Mesenchymal stem cell (in vitro differentiated cells and primary cell): ENCODE results near the gene TMPRSS6.
A peak's percentile ranks its signal among the peaks of the same experiment; 100 is the strongest.

Source experiments
- DNase-seq: peaks from one replicate; pipeline ENCODE4 v3.0.0-alpha.2; 2013
- H2AFZ ChIP-seq: one replicate; pipeline ENCODE4 v1.6.1; 2013; ENCODE audit warnings: low read depth, mild to moderate bottlenecking, control low read depth, inconsistent platforms, low read length, moderate library complexity
- H2AK5ac ChIP-seq: 2 replicates; pipeline ENCODE4 v1.6.1; 2013; ENCODE audit warnings: low read length, moderate library complexity, mild to moderate bottlenecking, inconsistent platforms; ENCODE audit not compliant: severe bottlenecking
- H2BK120ac ChIP-seq: one replicate; pipeline ENCODE4 v1.6.1; 2013; ENCODE audit warnings: low read depth, mild to moderate bottlenecking, inconsistent platforms, low read length, moderate library complexity
- H2BK12ac ChIP-seq, 2 experiments: one replicate each; pipeline ENCODE4 v1.6.1; 2013; ENCODE audit warnings: inconsistent platforms in 2 of 2, low read length in 2 of 2, mild to moderate bottlenecking in 2 of 2, moderate library complexity in 2 of 2, control low read depth in 1 of 2
- H2BK15ac ChIP-seq: one replicate; pipeline ENCODE4 v1.6.1; 2013; ENCODE audit warnings: mild to moderate bottlenecking, low read depth, inconsistent platforms; ENCODE audit not compliant: poor library complexity, severe bottlenecking
- H2BK5ac ChIP-seq: 2 replicates; pipeline ENCODE4 v1.6.1; 2013; ENCODE audit warnings: low read depth, mild to moderate bottlenecking, low read length, control low read depth, inconsistent platforms; ENCODE audit not compliant: poor library complexity, severe bottlenecking
- H3K14ac ChIP-seq, 2 experiments: one replicate each; pipeline ENCODE4 v1.6.1; 2013; ENCODE audit warnings: inconsistent platforms in 2 of 2, low read length in 2 of 2, control low read depth in 1 of 2, mild to moderate bottlenecking in 1 of 2, moderate library complexity in 1 of 2
- H3K18ac ChIP-seq, 2 experiments: one replicate each; pipeline ENCODE4 v1.6.1; 2013; ENCODE audit warnings: inconsistent platforms in 2 of 2, low read length in 2 of 2, control low read depth in 1 of 2, low read depth in 1 of 2, mild to moderate bottlenecking in 1 of 2
- H3K23ac ChIP-seq, 2 experiments: one replicate each; pipeline ENCODE4 v1.6.1; 2013; ENCODE audit warnings: inconsistent platforms in 2 of 2, low read length in 2 of 2, mild to moderate bottlenecking in 2 of 2, moderate library complexity in 2 of 2, control low read depth in 1 of 2
- H3K27ac ChIP-seq: 2 replicates; pipeline ENCODE4 v1.5.1; 2013; ENCODE audit warnings: mild to moderate bottlenecking, moderate library complexity, low read length, control low read depth, inconsistent platforms; ENCODE audit not compliant: poor library complexity, severe bottlenecking
- H3K27me3 ChIP-seq, 2 experiments: 2 replicates each; pipeline versions ENCODE4 v1.6.1 to v1.7.0; 2013; ENCODE audit warnings: low read length in 2 of 2, mild to moderate bottlenecking in 2 of 2, moderate library complexity in 2 of 2, control low read depth in 1 of 2, inconsistent platforms in 1 of 2; ENCODE audit not compliant: control insufficient read depth in 1 of 2, insufficient read depth in 1 of 2
- H3K36me3 ChIP-seq, 2 experiments: 2 replicates each; pipeline versions ENCODE4 v1.6.1 to v1.7.0; 2013; ENCODE audit warnings: low read length in 2 of 2, control low read depth in 1 of 2, inconsistent platforms in 1 of 2, low read depth in 1 of 2, mild to moderate bottlenecking in 1 of 2; ENCODE audit not compliant: insufficient read depth in 2 of 2, control insufficient read depth in 1 of 2
- H3K4ac ChIP-seq, 2 experiments: one replicate each; pipeline ENCODE4 v1.6.1; 2013; ENCODE audit warnings: inconsistent platforms in 2 of 2, low read length in 2 of 2, mild to moderate bottlenecking in 2 of 2, moderate library complexity in 2 of 2, control low read depth in 1 of 2, low read depth in 1 of 2
- H3K4me1 ChIP-seq: 2 replicates; pipeline ENCODE4 v1.6.1; 2013; ENCODE audit warnings: low read depth, low read length, control low read depth; ENCODE audit not compliant: control insufficient read depth, insufficient read depth
- H3K4me2 ChIP-seq: 2 replicates; pipeline ENCODE4 v1.6.1; 2013; ENCODE audit warnings: low read length, mild to moderate bottlenecking, inconsistent platforms; ENCODE audit not compliant: poor library complexity, severe bottlenecking
- H3K4me3 ChIP-seq, 2 experiments: 2 replicates each; pipeline versions ENCODE4 v1.5.1 to v1.7.0; 2013; ENCODE audit warnings: low read length in 2 of 2, mild to moderate bottlenecking in 2 of 2, control low read depth in 1 of 2, low read depth in 1 of 2; ENCODE audit not compliant: insufficient read depth in 1 of 2
- H3K79me1 ChIP-seq: replicated peaks from 2 replicates; pipeline ENCODE4 v1.6.1; 2013; ENCODE audit warnings: mild to moderate bottlenecking, control low read depth, low read length, inconsistent platforms; ENCODE audit not compliant: poor library complexity, severe bottlenecking
- H3K9ac ChIP-seq: 2 replicates; pipeline ENCODE4 v1.7.0; 2013; ENCODE audit warnings: mild to moderate bottlenecking, low read length, moderate library complexity
- H3K9me3 ChIP-seq: 2 replicates; pipeline ENCODE4 v1.7.0; 2013; ENCODE audit warnings: mild to moderate bottlenecking, low read length; ENCODE audit not compliant: control insufficient read depth
- H4K8ac ChIP-seq: one replicate; pipeline ENCODE4 v1.6.1; 2013; ENCODE audit warnings: inconsistent platforms, mild to moderate bottlenecking, low read length, moderate library complexity
- H4K91ac ChIP-seq: one replicate; pipeline ENCODE4 v1.6.1; 2013; ENCODE audit warnings: mild to moderate bottlenecking, low read length, inconsistent platforms
- WGBS: methylation state at CpG from one replicate; pipeline ENCODE4 v1.1.7; 2013; ENCODE audit warnings: mixed read lengths; 5-methylcytosine and 5-hydroxymethylcytosine counted together

Gene TMPRSS6

DNA sequence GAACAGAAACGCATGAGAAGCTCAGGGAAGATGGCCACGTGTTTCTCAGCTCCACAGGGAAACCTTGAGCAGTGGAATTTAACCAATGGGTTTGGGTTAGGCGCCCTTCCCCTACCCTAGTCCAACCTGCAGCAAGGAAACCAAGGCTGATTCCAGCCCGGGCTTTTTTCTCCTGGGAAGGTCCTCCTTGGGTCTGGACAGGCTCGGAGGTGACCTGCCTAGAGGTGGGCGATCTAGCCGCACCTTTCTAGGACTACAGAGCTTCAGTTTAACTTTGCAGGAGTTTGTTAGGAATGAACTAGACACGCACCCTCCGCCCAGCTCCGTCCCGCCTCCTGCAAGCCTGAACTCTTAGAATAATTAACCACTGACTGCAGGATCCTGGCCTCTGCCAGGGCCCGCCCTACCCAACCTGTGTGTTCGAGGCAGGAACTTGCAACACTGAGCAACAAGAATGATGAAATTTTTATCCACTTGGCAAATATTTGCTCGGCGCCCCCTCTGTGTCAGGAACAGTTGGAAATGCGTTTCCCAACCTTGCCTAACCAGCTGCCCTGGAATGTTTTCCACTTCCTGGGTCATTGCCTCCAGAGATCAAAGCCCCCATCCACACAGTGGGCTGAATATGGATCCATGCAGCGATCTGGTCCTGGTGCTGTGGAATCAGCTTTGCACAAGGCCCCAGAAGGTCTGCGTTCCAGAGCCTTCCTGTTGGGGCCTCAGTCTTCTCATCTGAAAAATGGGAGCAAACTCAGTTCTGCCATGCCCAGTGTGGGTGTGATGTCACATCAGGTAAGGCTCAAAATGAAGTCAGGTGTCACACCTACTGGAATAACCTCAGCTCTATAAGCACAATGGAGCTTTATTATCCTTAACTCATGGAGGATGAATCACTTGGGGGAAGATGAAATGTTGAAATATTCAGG is 76.7 kb downstream of the TMPRSS6 start:
- no peak overlapping the region for H2BK15ac ChIP-seq
- H3K9ac ChIP-seq, result no peak overlapping the region
- DNase-seq, result peak; percentile 63
- no peak overlapping the region for H2BK120ac ChIP-seq
- H3K4me2 ChIP-seq, result peak overlapping the region; percentile 78
- no peak overlapping the region for H3K14ac ChIP-seq
- H3K4ac ChIP-seq, result no peak overlapping the region
- 78% methylated on average over 18 of the region's 18 CpGs for whole genome bisulfite sequencing
- peak overlapping the region; percentile 47 for H2BK5ac ChIP-seq
- H3K4me3 ChIP-seq, result no peak overlapping the region
- peaks cover 5 to 29% of the 10 kb centered on the region in 2 experiments for H3K27me3 ChIP-seq
- H3K79me1 ChIP-seq, result peaks cover 11% of the 10 kb centered on the region
- H4K8ac ChIP-seq, result no peak overlapping the region
- H2AK5ac ChIP-seq, result peak overlapping the region; percentile 51
- H2AFZ ChIP-seq, result no peak overlapping the region
- H3K9me3 ChIP-seq, result no peaks in the 10 kb centered on the region
- H3K27ac ChIP-seq, result peak overlapping the region; percentile 85
- no peak overlapping the region for H4K91ac ChIP-seq
- no peak overlapping the region for H3K18ac ChIP-seq
- no peak overlapping the region for H2BK12ac ChIP-seq
- peaks cover 28% of the 10 kb centered on the region for H3K4me1 ChIP-seq
- peaks cover 16 to 22% of the 10 kb centered on the region in 2 experiments for H3K36me3 ChIP-seq
- no peak overlapping the region for H3K23ac ChIP-seq

DNA sequence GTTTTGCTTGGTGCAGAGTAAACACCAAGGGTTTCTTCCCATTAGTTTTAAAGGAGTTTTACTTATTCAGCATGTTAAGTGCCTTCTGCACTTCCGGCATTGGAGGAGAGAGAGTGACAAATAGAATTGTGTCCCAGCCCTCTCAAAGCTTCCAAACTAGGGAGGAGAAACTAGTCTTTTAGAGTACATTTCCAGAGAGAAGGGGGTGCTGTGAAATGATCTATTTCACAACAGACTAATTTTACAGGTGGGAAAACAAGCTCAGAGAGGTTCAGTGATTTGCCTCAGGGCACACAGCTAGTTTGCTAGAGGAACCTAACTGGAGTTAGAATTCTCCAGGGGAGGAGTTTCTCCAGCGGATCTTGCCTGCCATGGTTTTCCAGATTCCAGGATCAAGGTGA is 77.4 kb downstream of the TMPRSS6 start:
- Histone ChIP-seq H3K9ac (no peak overlapping the region), H4K91ac (no peak overlapping the region), H3K36me3 (peaks cover 23 to 28% of the 10 kb centered on the region in 2 experiments), H3K4me1 (peaks cover 28% of the 10 kb centered on the region), H3K79me1 (peaks cover 14% of the 10 kb centered on the region), H2BK15ac (no peak overlapping the region), H3K23ac (no peak overlapping the region), H3K27ac (peak overlapping the region; percentile 85), H2AK5ac (peak overlapping the region; percentile 34), H3K18ac (no peak overlapping the region), H3K14ac (no peak overlapping the region), H2BK12ac (no peak overlapping the region), H4K8ac (no peak overlapping the region), H2AFZ (no peak overlapping the region), H3K4ac (no peak overlapping the region), H3K4me2 (peak overlapping the region; percentile 78), H3K27me3 (peaks cover 0 to 24% of the 10 kb centered on the region in 2 experiments), H3K9me3 (no peaks in the 10 kb centered on the region), H2BK5ac (peak overlapping the region; percentile 47), H3K4me3 (no peak overlapping the region), H2BK120ac (no peak overlapping the region)
- WGBS, result 56% methylated on average over 2 of the region's 2 CpGs
- DNase-seq, result peak; percentile 49

DNA sequence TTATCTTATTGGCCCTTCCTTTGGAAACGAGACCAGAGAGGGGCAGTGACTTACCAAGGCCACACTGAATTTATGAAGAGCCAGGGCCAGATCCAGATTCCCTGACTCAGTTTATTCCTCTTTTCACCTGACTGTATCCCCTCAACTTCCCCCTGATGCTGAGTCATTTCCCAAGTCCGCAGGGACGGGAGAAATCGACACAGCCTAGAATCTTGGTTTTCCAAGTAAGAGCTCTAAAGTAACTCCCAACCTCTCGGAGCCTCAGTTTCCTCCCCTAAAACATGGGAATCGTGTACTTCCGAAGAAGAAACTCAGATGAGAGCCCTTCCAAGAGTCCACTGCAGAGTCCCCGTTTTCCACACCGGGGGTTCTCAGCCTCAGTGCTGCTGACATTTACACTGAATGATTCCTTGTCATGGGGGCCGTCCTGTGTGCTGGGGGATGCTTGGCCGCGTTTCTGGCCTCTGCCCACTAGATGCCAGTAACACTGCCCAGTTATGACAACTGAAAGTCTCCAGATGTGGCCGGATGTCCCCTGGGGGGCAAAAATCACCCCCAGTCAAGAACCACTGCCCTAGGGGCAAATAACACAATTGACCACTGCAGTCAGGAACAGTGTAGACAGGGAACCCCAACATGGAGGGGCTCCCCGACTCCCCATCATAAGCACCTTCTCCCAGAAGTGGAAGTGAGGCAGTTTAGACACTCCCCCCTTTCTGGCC is 78.8 kb downstream of the TMPRSS6 start:
- WGBS, result 86% methylated on average over 14 of the region's 14 CpGs
- peaks cover 34 to 42% of the 10 kb centered on the region in 2 experiments for H3K36me3 ChIP-seq
- no peak overlapping the region for H3K9ac ChIP-seq
- H2AK5ac ChIP-seq, result peak overlapping the region; percentile 86
- no peak overlapping the region for H3K23ac ChIP-seq
- H2AFZ ChIP-seq, result no peak overlapping the region
- no peak overlapping the region for H2BK12ac ChIP-seq
- no peak overlapping the region for H2BK120ac ChIP-seq
- H3K18ac ChIP-seq, result no peak overlapping the region
- no peak overlapping the region for H3K27ac ChIP-seq
- H3K27me3 ChIP-seq, result peaks cover 0 to 14% of the 10 kb centered on the region in 2 experiments
- no peak overlapping the region for H3K4me3 ChIP-seq
- H4K91ac ChIP-seq, result no peak overlapping the region
- no peaks in the 10 kb centered on the region for H3K9me3 ChIP-seq
- H3K4ac ChIP-seq, result no peak overlapping the region
- H3K4me1 ChIP-seq, result peaks cover 28% of the 10 kb centered on the region
- H3K79me1 ChIP-seq, result peaks cover 24% of the 10 kb centered on the region
- DNase-seq, result no peak
- H3K14ac ChIP-seq, result no peak overlapping the region
- no peak overlapping the region for H3K4me2 ChIP-seq
- H2BK5ac ChIP-seq, result no peak overlapping the region
- no peak overlapping the region for H4K8ac ChIP-seq
- H2BK15ac ChIP-seq, result no peak overlapping the region
